GM21528 (cell line): ENCODE data around the gene STRIT1.
"Not testable (repeated sequence)": the region's sequence is repeated elsewhere in the genome, so short reads cannot be mapped to it uniquely, and the experiment has no call there.

Source experiments
- ATAC-seq: cut with Tn5 transposase; IDR thresholded peaks from one replicate; pipeline ENCODE4 v1.9.1; 2021; ENCODE audit warnings: mild to moderate bottlenecking, moderate library complexity; ENCODE audit not compliant: unreplicated experiment, low FRiP score

STRIT1 gene

GRCh38 chr3:155274435-155274834 is 19.0 kb downstream of the STRIT1 start:
- not testable (repeated sequence) for ATAC-seq

- ATAC-seq = no peak
Measured at GRCh38 chr3:155271343-155271613, 22.2 kb downstream of the STRIT1 start.

- no peak for ATAC-seq
Measured at GRCh38 chr3:155270485-155271342, 22.8 kb downstream of the STRIT1 start.

GRCh38 chr3:155270063-155270462 is 23.4 kb downstream of the STRIT1 start:
- ATAC-seq = no peak

GRCh38 chr3:155262855-155263254 is 30.6 kb downstream of the STRIT1 start:
- not testable (repeated sequence) for ATAC-seq

- no peak for ATAC-seq
Measured at GRCh38 chr3:155262295-155262694, 31.2 kb downstream of the STRIT1 start.

GRCh38 chr3:155254445-155254844 is 39.0 kb downstream of the STRIT1 start:
- no peak for ATAC-seq

- ATAC-seq = no peak
Measured at GRCh38 chr3:155252535-155252934, 40.9 kb downstream of the STRIT1 start.

- ATAC-seq = no peak
Measured at GRCh38 chr3:155252021-155252420, 41.5 kb downstream of the STRIT1 start.

- ATAC-seq = no peak
Measured at GRCh38 chr3:155248531-155249187, 44.8 kb downstream of the STRIT1 start.

- no peak for ATAC-seq
Measured at GRCh38 chr3:155244699-155245098, 48.8 kb downstream of the STRIT1 start.

- ATAC-seq = no peak
Measured at GRCh38 chr3:155244216-155244615, 49.3 kb downstream of the STRIT1 start.

GRCh38 chr3:155243512-155243921 is 50.0 kb downstream of the STRIT1 start:
- ATAC-seq = no peak

GRCh38 chr3:155242342-155242741 is 51.1 kb downstream of the STRIT1 start:
- no peak for ATAC-seq

- ATAC-seq = no peak
Measured at GRCh38 chr3:155241579-155241978, 51.9 kb downstream of the STRIT1 start.
